Measurements from ENCODE around the gene WDFY4. TPM values are rescaled to one million over a fixed set of nuclear protein-coding genes. Genes with fewer than 3 reads are reported as not detected.

WDFY4 gene
- total and polyA plus RNA-seq, 7 donors = 0.23 to 1.3 (median 0.69) TPM

DNA sequence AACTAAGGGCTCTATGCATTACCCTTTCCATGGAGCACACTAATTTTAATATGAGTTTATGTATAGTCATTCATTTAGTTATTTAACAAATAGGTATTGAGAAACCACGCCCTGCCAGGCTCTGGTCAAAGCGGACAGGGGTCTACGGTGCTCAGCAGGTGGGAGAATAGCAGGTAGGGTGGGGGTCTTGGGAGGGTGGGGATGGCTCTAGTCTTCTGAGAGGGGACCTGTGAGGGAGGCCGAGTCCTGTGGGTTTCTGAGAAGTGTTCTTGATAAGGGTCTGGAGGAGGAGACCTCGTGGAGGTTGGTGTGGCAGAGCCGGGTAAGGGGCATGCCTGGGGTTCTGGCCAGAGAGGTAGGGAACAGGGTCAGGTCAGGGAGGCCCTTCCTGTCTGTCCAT lies 1.1 kb downstream of the WDFY4 start:
- Histone ChIP-seq H3K4me3 (no peak overlapping the region), H3K9me3 (no peaks in the 10 kb centered on the region), H3K27me3 (ENCODE audit: insufficient read depth in 3 of 3, low read length in 2 of 3) (peaks cover 0 to 1% (median 0%) of the 10 kb centered on the region in 3 donors), H3K27ac (no peak overlapping the region), H3K36me3 (ENCODE audit: insufficient read depth in 1 of 2, low read depth in 1 of 2) (no peaks in the 10 kb centered on the region), H3K4me1 (no peaks in the 10 kb centered on the region)
- intact Hi-C loops (cut with DNase I) = no loop called here
- WGBS, 3 donors = 81 to 89% (median 88%) methylated on average over 6 of the region's 6 CpGs
- DNase-seq (no peak), ATAC-seq (no peak)
- TF ChIP-seq, protein P1, sequence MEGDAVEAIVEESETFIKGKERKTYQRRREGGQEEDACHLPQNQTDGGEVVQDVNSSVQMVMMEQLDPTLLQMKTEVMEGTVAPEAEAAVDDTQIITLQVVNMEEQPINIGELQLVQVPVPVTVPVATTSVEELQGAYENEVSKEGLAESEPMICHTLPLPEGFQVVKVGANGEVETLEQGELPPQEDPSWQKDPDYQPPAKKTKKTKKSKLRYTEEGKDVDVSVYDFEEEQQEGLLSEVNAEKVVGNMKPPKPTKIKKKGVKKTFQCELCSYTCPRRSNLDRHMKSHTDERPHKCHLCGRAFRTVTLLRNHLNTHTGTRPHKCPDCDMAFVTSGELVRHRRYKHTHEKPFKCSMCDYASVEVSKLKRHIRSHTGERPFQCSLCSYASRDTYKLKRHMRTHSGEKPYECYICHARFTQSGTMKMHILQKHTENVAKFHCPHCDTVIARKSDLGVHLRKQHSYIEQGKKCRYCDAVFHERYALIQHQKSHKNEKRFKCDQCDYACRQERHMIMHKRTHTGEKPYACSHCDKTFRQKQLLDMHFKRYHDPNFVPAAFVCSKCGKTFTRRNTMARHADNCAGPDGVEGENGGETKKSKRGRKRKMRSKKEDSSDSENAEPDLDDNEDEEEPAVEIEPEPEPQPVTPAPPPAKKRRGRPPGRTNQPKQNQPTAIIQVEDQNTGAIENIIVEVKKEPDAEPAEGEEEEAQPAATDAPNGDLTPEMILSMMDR (IDR thresholded peaks at IDR 0.05) = no peak

DNA sequence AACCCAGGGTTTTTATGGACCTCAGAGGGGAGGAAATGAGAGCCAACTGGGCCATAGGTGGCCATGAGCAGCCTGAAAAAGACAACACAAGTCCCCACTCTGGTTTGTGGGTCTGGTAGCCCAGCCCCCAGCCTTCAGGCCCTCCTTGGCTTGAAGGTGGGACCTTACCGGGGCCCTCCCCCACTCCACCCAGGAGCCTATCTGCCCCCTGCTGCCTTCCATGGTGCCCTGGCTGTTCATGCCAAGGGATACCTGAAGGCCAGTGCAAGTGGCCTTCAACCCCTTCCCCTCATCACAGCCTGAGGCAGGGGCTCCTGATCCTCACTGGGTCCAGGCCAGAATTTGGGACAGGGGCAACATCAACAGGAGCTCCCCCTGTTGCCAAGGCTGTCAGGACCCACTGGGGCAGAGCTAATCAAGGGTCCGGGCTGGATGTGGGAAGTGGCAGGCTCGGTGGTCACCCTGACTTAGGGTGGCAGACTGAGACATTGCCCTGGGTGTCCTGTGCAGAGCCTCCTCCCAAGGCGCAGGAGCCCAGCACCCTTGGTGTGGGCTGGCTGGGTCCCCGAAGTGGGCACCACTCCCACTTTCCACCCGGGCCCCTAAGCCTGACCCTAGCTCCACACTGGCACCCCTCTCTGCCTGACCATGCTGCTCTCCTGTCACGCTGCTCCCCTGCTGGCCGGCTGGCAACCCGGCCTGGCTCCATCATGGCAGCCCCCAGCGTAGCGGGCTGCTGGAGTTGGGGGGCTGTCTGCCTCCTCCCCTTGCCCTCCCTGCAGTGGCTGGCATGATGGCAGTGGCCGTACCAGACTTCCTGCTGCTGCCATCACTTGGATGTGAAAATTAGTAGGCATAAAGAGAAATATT lies 6.4 kb downstream of the WDFY4 start:
- DNase-seq (no peak), ATAC-seq (no peak)
- WGBS, 3 donors = 83 to 89% (median 84%) methylated on average over 12 of the region's 12 CpGs
- H3K27me3 ChIP-seq (ENCODE audit: insufficient read depth in 3 of 3, low read length in 2 of 3) = peaks cover 0 to 1% (median 0%) of the 10 kb centered on the region in 3 donors
- no peak overlapping the region for H3K4me3 ChIP-seq
- intact Hi-C loops (cut with DNase I) = no loop called here
- H3K27ac ChIP-seq = no peak overlapping the region
- no peaks in the 10 kb centered on the region for H3K4me1 ChIP-seq
- no peaks in the 10 kb centered on the region for H3K9me3 ChIP-seq
- no peaks in the 10 kb centered on the region for H3K36me3 ChIP-seq (ENCODE audit: insufficient read depth in 1 of 2, low read depth in 1 of 2)
- TF ChIP-seq, protein P1 (IDR thresholded peaks at IDR 0.05) = no peak

DNA sequence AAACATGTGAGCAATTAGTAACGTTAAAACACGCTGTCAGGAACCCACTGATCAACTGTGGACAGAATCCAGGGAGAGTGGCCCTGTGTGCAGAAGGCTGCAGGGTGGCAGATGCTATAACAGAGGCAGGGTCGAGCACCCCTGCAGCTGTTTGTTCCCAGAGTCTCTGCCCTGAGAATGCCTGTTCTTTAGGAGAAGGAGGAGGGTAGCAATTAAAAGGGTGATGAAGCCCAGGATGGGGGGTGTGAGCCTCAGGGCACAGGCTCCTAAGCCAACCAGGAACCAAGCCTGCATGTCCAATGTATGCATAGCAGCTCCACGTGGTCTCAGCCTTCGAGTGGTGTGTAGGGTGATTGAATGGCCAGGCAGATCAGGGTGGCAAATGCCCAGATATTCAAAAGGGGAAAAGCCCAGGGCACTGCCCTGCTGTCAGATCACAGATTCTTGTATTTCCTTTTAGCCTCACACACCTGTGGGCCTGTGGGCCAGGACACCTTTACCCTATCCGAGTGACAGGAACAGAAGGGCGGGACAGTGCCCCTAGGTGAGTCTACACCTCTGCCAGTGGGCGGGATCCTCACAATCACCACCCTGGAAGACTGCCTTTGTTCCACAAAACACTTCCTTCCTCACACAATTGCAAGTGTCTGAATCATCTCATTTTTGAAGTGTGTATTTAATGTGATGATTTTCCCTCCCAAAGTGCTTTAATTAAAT lies 7.3 kb downstream of the WDFY4 start:
- 49 to 60% (median 55%) methylated on average over 8 of the region's 8 CpGs for WGBS, 3 donors
- Histone ChIP-seq H3K4me1 (no peaks in the 10 kb centered on the region), H3K9me3 (no peaks in the 10 kb centered on the region), H3K36me3 (ENCODE audit: insufficient read depth in 1 of 2, low read depth in 1 of 2) (no peaks in the 10 kb centered on the region), H3K27me3 (ENCODE audit: insufficient read depth in 3 of 3, low read length in 2 of 3) (peaks cover 0 to 1% (median 0%) of the 10 kb centered on the region in 3 donors), H3K27ac (no peak overlapping the region), H3K4me3 (no peak overlapping the region)
- ATAC-seq (no peak), DNase-seq (no peak)
- intact Hi-C loops (cut with DNase I) = no loop called here
- TF ChIP-seq, protein P1 (IDR thresholded peaks at IDR 0.05) = no peak

DNA sequence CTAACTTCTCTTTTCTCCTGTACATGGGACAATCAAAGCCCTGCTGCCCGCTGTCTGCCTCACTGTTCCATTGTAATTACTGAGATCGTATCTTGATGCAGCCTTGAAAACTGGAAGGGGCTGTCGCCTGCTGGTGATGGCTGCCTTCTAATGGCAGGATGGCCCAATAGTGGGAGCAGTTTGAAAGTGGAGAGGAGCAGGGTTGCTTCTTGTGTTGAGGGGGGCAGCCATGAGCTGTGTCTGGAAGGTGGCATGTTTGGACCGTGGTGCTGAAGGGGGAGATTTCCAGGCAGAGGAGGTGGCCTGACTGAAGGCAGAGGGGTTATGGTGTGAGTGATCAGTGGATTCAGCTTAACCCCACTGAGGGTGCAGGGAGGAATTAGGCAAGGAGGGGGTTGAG lies 8.1 kb downstream of the WDFY4 start:
- no peak for ATAC-seq
- no peak overlapping the region for H3K4me3 ChIP-seq
- intact Hi-C loops (cut with DNase I) = no loop called here
- TF ChIP-seq, protein P1 (IDR thresholded peaks at IDR 0.05) = no peak
- no peaks in the 10 kb centered on the region for H3K36me3 ChIP-seq (ENCODE audit: insufficient read depth in 1 of 2, low read depth in 1 of 2)
- H3K9me3 ChIP-seq = no peaks in the 10 kb centered on the region
- H3K4me1 ChIP-seq = no peaks in the 10 kb centered on the region
- no peak overlapping the region for H3K27ac ChIP-seq
- DNase-seq = no peak
- WGBS, 3 donors = 88 to 90% (median 88%) methylated on average over 4 of the region's 4 CpGs
- peaks cover 0 to 1% (median 0%) of the 10 kb centered on the region in 3 donors for H3K27me3 ChIP-seq (ENCODE audit: insufficient read depth in 3 of 3, low read length in 2 of 3)
